NOMO-1 treated with DMSO at 0.1 percent for 48 hours (cell line): ENCODE data around the gene HOXC5.

Source experiments
- DNase-seq: peaks from one replicate; lab custom pipeline; 2025; ENCODE audit not compliant: unreplicated experiment; lab: John Stamatoyannopoulos, UW

HOXC5 gene

DNA sequence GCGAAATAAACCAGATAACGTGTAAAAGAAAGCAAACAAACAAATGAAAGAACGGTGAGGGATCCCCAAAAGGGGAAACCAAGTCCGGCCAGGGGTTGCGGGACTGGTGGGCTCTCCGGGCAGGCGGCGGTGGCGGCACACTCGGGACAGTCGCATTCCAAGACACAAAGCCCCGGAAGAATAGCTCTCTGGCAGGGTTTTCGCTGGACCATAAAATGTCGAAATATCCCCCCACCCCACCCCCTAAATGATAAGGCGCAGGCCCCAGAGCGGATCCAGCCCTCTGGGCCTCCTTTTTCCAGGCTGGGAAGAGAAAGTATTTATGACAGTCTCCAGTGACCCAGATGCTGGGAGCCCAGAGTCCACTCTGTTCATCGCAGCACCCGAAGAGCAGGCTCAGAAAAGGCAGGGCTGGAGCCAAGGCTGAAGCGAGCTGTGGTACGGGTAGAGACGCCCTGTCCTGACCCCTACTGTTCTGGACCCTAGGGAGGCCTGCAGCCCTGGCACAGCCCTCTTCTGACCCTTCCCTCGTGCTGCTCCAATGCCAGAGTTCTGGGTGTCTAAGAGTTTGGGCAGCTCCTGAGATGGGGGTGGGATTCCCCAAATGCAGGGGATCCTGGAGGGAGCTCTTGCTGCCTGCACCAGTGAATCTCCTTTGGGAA is 26.2 kb upstream of the HOXC5 start:
- DNase-seq = no peak

DNA sequence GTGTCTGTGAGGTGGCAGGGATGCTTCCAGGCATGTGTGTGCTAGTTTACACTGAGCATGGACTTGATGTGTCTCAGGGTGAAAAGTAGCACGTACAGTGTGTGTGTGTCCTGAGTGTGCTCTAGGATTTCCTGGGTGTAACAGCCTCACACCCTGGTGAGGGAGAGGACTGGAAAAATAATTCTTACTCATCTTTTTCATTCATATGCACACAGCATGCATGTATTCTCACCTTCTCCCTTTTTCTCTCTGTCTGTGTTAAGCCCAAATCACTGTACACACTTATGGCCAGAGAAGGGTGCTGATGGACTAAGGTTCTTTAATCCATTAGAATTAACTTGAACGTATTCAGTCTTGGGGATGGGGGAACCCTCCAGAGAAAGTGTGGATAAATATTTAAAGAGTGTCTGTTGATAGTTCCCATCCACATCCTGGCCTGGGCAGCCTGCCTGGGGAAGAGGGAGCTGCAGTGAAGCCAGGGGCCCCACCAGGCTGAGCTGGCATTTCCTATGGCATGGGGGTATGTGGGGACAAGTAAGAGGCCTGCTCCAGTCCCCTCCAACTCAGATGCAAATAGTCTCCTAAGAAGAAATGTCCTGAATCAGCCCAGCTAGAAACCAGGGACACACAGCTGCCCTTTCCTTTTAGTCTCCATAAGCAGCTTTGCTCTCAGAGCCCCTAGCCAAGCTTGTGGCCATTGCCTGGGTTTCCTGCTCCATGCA is 25.2 kb upstream of the HOXC5 start:
- no peak for DNase-seq

DNA sequence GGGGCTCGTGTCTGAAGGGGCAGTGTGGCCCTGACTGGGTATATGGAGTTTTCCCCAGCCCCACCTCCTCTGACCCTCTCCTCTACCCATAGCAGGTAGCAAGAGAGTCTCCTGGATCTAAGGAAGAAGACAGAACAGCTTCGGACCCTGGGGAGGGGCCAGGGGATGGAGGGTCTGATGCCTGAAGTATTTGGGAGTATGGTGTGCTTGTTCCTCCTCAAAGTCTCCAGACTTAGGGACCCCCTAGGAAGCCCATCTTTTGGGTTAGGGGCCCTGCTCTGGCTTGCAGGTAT is 24.6 kb upstream of the HOXC5 start:
- no peak for DNase-seq

DNA sequence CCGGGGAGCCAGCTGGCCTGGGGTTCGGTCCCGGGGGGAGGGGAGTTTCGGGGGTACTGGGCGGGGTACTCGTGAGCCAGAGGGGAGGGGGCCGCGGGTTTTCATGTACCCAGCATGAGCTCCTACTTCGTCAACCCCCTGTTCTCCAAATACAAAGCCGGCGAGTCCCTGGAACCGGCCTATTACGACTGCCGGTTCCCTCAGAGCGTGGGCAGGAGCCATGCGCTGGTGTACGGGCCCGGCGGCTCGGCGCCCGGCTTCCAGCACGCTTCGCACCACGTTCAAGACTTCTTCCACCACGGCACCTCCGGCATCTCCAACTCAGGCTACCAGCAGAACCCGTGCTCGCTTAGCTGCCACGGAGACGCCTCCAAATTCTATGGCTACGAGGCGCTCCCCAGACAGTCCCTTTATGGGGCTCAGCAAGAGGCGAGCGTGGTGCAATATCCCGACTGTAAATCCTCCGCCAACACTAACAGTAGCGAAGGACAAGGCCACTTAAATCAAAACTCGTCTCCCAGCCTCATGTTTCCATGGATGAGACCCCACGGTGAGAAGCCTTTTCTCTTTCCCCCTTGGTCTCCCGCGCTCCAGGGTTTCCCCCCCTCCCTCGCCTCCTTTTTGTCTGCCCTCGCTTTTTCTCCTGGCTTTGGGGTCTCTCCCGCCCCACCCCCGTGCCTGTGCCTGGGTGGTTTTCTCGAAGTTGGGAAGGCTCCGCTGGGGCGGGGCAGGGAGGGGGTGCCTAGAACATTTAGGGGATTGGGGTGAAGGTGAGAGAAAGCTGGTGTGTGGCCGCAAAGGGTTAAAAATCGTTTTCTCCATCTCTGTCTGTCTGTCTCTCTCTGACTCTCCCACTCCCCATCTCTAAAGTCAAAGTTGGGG is 23.4 kb upstream of the HOXC5 start:
- no peak for DNase-seq

DNA sequence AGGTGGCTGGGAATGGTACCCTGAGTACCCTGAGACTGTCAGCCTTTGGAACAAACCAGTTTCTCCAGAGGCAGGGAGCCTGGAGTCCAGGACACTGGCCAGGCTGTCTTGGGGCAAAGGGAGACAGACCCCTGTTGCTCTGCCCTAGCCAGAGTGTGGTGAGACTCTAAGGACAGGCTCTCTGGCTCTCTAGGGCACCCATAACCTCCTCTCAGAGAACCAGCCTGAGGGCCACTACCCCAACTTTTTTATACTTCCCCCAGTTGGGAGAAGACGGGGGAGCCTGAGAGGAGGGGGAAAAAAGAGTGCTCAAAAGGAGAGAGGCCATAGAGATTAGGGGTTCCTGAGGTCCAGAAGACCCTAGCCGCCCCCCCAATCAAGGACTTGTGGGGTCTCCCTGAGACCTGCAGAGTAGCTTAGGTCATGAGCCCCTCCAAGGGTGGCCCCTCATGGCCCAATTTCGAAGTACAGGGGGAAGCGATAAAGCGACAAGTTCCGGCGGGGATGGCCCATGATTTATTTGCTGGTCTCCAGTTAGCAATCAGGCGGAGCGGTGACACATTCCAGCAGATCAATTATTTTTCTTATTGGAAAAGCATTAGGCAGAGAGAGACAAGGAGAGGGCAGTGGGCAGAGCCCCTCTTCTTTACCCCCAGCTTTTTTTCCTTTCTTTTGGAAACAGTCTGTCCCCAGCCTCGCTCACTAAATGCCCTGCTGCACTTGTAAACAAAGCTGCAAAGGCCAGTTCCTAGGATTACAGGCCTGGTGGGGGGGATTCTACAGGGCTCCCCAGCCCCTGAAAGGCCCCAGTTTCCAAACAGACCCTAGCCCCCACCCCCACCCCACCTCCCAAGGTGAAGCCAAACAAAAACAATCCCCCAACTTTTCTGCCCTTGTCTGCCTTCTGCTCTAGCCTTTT is 22.5 kb upstream of the HOXC5 start:
- DNase-seq = no peak

DNA sequence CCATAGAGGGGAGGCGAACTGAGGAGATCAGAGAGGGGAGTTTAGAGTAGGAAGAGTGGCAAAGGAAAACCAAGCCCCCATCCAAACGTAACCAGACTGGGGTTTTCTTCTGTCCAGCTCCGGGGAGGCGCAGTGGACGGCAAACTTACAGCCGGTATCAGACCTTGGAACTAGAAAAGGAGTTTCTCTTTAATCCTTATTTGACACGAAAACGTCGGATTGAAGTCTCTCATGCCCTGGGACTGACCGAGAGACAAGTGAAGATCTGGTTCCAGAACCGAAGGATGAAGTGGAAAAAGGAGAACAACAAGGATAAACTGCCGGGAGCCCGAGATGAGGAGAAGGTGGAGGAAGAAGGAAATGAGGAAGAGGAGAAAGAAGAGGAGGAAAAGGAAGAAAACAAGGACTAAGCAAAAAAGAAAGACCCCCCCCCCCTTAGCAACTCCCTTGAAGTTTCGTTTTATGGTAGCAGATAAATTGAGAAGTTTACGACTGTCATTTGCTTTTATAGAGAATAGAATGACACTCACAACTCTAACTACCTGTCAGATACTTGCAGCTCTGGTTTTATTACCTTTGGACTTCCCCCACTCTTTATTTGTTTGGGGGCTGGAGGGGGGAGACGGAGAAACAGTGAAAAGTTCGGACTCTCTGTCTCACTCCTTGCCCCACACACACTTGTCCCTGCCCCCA is 21.7 kb upstream of the HOXC5 start:
- no peak for DNase-seq

DNA sequence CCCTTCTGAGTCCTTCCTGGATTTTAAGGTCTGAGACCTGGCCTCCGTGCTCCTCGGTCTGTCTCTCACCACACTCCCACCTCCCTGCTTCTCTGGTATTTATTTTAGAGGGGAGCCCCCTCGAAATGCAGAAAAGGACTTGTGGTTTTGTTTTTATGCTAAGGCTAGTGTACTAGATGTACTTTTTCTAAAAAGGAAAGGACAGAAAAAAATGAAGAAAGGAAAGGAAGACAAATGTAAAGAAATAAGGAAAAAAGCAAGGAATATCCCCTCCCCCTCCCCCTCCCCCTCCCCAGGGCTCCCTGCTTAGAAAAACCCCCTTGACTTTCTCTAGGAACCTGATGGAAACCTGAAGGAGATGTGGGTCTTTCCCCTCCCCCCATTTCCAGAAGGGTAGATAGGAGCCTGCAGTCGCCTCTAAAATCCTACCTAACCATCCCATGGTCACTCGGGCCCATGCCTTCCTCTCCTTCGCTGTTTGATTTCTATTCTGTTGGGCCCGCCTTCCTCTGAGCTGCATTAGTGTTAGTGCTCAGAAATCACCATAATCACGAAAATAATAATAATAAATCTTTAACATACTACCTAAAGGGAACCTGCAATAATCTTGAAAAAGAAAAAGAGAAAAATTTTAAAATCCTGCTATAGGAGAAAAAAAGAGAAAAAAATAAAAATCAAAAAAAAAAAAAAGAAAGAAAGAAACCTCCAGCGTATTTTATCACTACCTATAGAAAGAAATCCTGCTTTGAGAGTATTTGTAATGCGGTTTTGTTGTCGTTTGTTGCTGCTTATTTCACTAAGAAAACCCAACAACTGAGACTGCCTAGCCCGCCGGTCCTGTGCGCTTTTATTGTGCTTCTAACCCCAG is 21.0 kb upstream of the HOXC5 start:
- DNase-seq = no peak

DNA sequence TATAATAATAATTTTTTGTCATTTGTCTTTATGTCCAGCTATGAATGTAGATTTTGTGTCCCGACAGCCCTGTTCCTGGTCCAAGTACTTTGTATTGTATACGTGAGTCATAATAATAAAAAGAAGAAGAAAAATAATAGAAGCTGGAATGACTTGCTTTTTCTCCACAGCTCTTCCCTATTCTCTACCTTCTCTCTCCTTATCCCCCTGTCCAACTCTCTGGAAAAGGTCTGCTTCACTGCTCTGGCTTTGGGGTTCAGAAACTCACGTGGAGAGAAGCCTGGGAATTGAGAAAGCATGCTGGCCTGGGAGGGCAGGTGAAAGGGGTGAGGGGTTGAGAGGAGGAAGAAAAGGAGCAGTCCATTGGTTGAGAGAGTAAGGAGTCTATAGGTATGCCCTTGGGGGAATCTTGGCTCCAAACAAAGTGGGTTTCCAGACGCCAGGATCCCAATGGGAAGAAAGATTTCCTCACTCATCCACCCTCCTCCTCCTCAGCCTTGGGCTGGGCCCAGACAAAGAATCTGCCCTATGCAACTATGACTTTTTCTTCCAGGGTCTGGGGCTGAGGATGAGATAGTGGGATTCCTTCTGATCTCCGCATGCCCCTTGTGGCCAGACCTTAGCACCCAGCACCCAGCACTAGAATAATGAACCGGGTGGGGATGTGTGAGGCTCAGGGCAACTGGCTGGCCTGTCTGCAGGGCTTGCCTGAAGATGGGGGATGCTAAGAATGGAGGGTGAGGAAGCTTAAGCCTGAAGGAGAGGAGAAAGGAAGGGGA is 20.0 kb upstream of the HOXC5 start:
- no peak for DNase-seq

DNA sequence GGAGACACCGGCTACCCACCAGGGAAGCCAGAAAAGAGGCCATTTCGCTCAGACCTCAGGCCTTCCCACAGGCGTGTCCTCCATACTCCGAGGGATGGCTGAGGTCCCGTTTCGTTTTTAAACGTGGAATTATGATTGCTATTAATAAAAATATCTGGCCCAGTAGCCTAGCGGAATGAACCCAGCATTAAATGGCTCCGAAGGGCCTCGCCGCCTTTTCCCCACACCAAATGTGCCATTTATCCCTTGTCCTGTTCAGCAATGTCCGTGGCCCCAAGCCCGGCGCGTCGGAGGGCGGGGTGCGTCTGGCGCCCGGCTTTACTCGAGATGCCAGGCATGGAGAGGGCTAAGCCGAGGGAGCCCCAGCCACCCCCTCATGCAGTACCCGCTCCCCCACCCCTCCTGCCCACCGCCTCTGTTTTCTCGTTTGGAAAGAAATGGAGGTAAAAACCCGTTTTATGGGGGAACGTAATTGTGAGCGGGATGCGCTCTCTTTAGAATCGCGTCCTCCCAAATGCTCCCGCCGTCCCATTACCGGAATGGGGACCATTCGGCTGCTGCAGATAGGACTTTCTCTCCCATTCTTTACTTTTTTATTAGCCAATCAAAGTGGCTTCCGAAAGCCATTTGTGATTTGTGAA is 18.4 kb upstream of the HOXC5 start:
- no peak for DNase-seq

DNA sequence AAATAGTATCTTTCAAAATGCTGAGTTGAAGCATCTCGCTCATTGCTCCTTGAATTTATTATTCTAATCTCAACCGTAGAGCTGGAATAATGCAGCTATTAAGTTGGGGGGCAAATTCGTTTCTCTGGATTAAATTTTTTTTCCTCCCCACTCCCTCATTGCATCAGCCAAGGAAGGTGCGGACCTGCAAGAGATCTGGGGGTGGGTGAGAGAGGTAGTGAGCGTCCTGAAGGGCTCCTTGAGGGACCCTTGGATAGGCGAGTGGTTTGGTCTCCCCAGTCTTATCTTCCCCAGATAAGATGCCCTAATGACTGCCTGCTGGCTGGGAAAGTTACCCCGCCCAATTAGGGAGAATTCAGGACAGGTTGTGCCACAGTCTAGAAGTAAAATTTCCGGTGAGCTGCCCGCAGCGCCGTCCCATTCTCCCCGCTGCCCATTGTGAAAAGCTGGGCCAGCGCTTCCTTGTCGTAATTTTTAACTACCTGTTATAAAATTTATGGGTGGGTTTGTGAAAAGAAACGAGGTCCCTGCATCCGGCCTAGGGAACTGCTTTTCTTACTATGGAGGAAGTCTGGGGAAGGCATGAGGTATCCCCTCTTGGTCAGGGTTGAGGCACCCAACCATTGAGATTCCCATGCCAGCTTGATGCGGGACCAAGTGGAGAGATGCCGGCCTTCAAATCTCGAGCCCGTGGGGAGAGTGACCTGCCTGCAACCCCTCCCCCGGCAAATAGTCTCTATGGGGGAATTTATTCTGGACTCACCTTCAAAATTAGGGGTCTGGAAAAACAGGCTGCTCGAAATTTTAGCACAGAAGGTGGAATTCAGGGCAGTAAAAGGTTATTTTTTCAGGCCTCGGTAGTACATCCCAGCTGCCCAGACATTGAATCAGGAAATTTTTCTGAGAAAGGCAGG is 17.6 kb upstream of the HOXC5 start:
- no peak for DNase-seq

DNA sequence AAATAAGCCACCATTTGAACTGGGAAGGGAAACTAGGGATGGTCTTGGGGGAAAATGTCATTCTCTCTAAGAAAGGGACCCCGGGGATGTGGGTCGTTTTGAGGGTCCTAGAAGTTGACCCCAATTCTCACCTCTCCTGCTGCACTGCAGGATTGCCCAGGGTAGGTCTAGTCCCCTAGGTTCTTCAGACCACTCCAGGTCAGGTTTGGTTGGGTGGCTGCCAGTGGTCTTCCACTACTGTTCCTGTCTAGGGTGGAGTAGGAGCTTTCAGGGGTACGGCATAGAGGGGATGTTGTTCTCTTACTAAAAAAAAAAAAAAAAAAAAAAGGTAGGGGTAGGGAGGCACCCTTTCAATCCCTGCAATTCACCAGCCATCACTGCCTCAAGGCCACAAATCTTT is 16.8 kb upstream of the HOXC5 start:
- no peak for DNase-seq

DNA sequence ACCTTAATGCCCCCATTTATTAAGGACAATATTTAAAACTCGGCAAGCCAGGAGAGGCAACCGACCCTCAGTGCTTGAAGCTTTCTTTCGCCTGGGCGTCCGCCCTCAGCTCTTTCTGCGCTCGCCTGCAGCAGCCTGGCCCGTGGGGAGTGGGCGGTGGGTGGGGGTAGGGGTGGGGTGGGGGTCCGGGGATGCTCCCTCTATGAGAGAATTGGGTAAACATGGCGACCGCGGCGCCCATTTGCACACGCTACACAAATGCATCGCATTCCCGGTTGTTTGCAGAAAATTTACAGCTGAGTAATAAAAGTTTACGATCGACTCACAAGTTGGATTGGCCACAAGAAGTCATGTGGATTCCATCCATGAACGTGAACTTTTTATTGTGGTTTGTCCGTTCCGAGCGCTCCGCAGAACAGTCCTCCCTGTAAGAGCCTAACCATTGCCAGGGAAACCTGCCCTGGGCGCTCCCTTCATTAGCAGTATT is 16.3 kb upstream of the HOXC5 start:
- no peak for DNase-seq

DNA sequence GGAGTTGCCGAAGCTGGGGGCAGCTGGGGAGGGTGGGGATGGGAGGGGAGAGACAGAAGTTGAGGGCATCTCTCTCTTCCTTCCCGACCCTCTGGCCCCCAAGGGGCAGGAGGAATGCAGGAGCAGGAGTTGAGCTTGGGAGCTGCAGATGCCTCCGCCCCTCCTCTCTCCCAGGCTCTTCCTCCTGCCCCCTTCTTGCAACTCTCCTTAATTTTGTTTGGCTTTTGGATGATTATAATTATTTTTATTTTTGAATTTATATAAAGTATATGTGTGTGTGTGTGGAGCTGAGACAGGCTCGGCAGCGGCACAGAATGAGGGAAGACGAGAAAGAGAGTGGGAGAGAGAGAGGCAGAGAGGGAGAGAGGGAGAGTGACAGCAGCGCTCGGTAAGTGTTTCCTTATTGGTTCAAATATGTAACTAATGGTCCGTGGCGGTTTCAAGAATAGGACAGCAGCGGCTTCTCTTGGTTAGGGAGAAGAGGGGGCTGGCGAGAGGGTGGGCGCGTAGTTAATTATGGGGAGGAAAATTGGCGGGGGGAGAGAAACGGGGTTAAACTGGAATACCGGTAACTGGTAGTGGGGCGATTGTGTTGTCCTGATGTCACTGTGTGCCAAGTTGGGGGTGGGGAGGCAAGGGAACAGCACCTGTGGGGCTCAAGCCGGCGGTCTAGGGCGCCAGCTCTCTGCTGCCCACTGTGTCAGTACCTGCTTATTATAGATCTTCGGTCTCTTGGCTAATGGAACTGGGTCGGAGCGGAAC is 15.6 kb upstream of the HOXC5 start:
- DNase-seq = no peak

DNA sequence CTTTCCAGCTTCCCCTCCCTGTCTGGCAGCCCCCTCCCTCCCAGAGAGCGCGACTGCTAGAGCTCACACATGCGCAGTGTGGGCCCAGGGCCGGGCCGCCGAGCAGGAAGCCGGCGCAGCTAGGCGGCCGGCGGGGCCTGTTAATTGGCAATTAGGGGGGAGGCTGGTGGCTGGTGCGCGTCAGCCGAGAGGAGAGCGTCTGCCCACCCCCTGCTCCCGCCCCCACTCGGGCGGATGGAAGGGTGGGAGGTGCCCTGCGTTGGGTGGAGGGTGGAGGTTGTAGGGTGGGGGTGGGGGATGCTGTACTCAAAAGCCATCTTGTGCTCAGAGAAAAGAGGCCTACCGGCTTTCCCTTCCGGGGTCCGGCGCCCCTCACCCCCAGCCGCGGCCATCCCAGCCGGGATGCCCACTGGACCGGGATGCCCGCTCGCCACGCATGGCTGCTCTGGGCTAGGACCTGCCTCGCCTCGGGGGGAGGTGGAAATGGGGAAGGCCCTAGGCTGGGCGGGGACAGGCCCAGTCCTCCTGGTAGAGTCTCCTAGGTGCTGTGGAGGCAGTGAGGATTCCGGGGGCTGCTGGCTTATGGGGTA is 14.9 kb upstream of the HOXC5 start:
- peak; percentile 85 for DNase-seq

DNA sequence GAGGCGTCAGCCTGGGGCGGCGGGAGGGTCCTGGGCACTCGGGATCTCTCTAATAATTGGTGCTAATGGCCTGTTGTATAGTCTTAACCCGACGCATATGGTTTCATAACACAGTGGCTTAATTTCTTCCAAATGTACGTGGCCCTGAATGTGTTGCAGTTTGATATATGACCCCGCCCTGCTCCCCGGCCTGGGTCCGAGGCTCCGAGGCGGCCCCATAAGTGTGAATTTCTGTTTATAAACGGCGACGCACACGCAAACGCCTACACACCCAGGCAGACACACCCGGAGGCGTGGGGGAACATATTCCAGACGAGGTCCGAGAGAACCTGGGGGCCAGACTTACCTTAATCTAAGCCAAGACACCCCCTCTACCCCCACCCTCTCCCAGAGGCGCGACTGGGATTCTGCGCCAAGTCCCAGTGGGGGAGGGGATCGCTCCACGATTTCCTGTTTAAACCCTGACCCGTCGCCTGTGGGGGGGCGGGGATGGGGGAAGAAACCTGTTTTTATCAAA is 14.3 kb upstream of the HOXC5 start:
- DNase-seq = no peak
